H1 (cell line): ENCODE data around the gene TINAG.

Source experiments
- CTBP2 ChIP-seq: IDR thresholded peaks from 2 replicates; pipeline ENCODE4 v1.7.0; 2011; ENCODE audit warnings: borderline replicate concordance, mild to moderate bottlenecking, moderate library complexity, mixed read lengths, low read length; ENCODE audit not compliant: insufficient read depth, insufficient read length
- JUND ChIP-seq: IDR thresholded peaks from 2 replicates; pipeline ENCODE4 v1.6.1; 2011; ENCODE audit warnings: mild to moderate bottlenecking, improper control_type of control experiment, low read length
- MAFK ChIP-seq: IDR thresholded peaks from 2 replicates; pipeline ENCODE4 v1.6.1; 2012; ENCODE audit warnings: low read depth, mild to moderate bottlenecking, improper control_type of control experiment, low read length
- RFX5 ChIP-seq: IDR thresholded peaks from 2 replicates; pipeline ENCODE4 v1.6.1; 2011; ENCODE audit warnings: low read depth, low read length, improper control_type of control experiment, borderline replicate concordance

DNA sequence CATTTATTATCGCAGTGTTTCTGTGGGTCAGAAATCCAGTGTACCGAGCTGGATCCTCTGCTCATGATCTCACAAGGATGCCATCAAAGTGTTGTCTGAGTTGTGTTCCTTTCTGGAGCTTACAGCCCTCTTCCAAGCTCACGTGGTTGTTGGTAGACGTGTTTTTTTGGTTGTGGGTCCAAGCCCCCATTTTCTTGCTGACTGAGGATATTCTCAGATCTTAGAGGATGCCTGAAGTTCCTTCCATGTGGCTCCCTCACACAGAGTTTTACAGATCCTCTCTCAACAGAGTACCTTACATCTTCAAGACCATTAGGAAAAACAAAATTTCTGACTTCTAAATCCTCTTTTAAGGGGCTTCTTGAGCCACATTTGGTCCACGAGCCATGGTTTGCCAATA is 78.1 kb downstream of the TINAG start:
- TF ChIP-seq RFX5, result no peak
- no peak for TF ChIP-seq JUND
- no peak for TF ChIP-seq CTBP2
- no peak for TF ChIP-seq MAFK
